ENCODE data around the gene HDAC8.

GRCh38 chrX:72436010-72436409 lies 136.6 kb downstream of the HDAC8 start:
- TF ChIP-seq CTCF (IDR thresholded peaks at IDR 0.05) (no peak), EZH2 (IDR thresholded peaks at IDR 0.05; ENCODE audit: borderline replicate concordance, insufficient read depth, low read depth, low read length, poor library complexity, severe bottlenecking) (no peak)

Measured in B cell (primary cell).